Sigmoid colon (tissue), 7 donors: ENCODE measurements around the gene UST. TPM values are rescaled to one million over a fixed set of nuclear protein-coding genes. Genes with fewer than 3 reads are reported as not detected.

Experiments used
- DNase-seq: peaks from one replicate; pipeline ENCODE4 v3.0.0-alpha.2; 2019
- H3K27ac ChIP-seq, 4 donors: fragments of 200-600 bp; sonication (generic); one replicate each; pipeline ENCODE4 v1.5.1; 2016 to 2019; ENCODE audit warnings: mild to moderate bottlenecking in 1 of 4
- H3K27me3 ChIP-seq, 3 donors: fragments of 200-600 bp; sonication (generic); one replicate each; pipeline ENCODE4 v1.5.1; 2019; ENCODE audit warnings: mild to moderate bottlenecking in 1 of 3
- H3K36me3 ChIP-seq, 4 donors: fragments of 200-600 bp; sonication (generic); one replicate each; pipeline ENCODE4 v1.5.1; 2016 to 2019
- H3K4me1 ChIP-seq, 4 donors: fragments of 200-600 bp; sonication (generic); one replicate each; pipeline ENCODE4 v1.5.1; 2017 to 2019
- H3K4me3 ChIP-seq, 4 donors: fragments of 200-600 bp; sonication (generic); one replicate each; pipeline ENCODE4 v1.5.1; 2017 to 2019; ENCODE audit warnings: mild to moderate bottlenecking in 2 of 4, moderate library complexity in 1 of 4
- H3K9me3 ChIP-seq, 4 donors: fragments of 200-600 bp in 3 of 4; sonication (generic) in 3 of 4; one replicate each; pipeline versions ENCODE4 v1.5.1 to v1.6.1; 2013 to 2019
- CTCF ChIP-seq, 4 experiments: fragments of 450-650 bp in 3 of 4; fragments of 200-600 bp in 1 of 4; IDR thresholded peaks; one replicate each; pipeline ENCODE4 v1.5.1; 2016 to 2019; ENCODE audit warnings: antibody characterized with exemption in 4 of 4, mild to moderate bottlenecking in 3 of 4, moderate library complexity in 2 of 4
- EP300 ChIP-seq, 4 donors: sonication (generic); formaldehyde crosslinking; IDR thresholded peaks; one replicate each; pipeline ENCODE4 v1.6.1; 2017; ENCODE audit warnings: antibody characterized with exemption in 4 of 4
- POLR2A ChIP-seq, 2 donors: fragments of 450-650 bp; IDR thresholded peaks; one replicate each; pipeline ENCODE4 v1.6.1; 2016; ENCODE audit warnings: antibody characterized with exemption in 2 of 2, mild to moderate bottlenecking in 2 of 2, moderate library complexity in 2 of 2
- POLR2AphosphoS5 ChIP-seq, 4 donors: sonication (generic); formaldehyde crosslinking; IDR thresholded peaks; one replicate each; pipeline ENCODE4 v1.6.1; 2017; ENCODE audit warnings: antibody characterized with exemption in 4 of 4
- WGBS, 2 donors: extraction: QIAGEN DNeasy Blood & Tissue Kit; methylation state at CpG; one replicate each; pipeline ENCODE4 v1.1.7; 2013; 5-methylcytosine and 5-hydroxymethylcytosine counted together
- intact Hi-C: fragments of 100-400 bp; cut with DNase I; formaldehyde crosslinking; loops from one replicate; pipeline ENCODE4 v1.15.1; 2023
- polyA plus RNA-seq, 3 donors: library from polyadenylated mRNA; stranded (reverse); fragments of 200-250 nt; gene quantifications; one replicate each; pipeline ENCODE4 v1.2.3, GENCODE V29; 2013
- total RNA-seq, 4 donors: library from RNA; depleted of rRNA; stranded (reverse); fragments of >200 nt; gene quantifications; one replicate each; pipeline ENCODE4 v1.1.0, GENCODE V29; 2016
- donor health status: healthy with polysubstance abuse.
- donor health status: Bipolar disorder and iron deficiency.
- donor health status: healthy.

The UST gene
- total and polyA plus RNA-seq, 7 donors, result 0.46 to 35.2 (median 21.8) TPM

DNA sequence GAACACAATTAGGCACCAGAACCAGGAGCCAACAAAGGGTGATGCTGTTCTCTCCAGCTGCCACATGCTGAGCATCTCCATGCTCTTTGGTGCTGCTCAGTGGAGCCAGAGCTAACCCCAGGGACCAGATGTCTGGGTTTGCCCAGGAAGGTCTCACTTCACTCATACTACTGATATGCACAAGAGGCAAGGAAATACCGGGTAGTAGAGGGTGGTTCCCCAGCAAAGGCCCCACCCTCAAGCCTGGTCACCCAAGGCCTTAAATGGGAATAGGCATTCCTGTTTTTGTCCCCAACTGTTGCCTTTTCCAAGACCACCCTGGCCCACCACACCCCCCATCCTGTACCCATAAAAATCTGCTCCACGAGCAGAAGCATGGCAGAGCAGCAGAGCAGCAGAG lies 366.1 kb downstream of the UST start:
- Histone ChIP-seq H3K27me3 (no peaks in the 10 kb centered on the region), H3K4me3 (no peak overlapping the region), H3K36me3 (no peaks in the 10 kb centered on the region), H3K4me1 (no peaks in the 10 kb centered on the region), H3K9me3 (no peaks in the 10 kb centered on the region), H3K27ac (no peak overlapping the region)
- intact Hi-C loops, result no loop called here
- no peak for TF ChIP-seq POLR2A (IDR thresholded peaks at IDR 0.05)
- no peak for TF ChIP-seq EP300 (IDR thresholded peaks at IDR 0.05)
- TF ChIP-seq CTCF (IDR thresholded peaks at IDR 0.05), result no peak
- no peak for TF ChIP-seq POLR2AphosphoS5 (IDR thresholded peaks at IDR 0.05)
- WGBS, 2 donors, result 85 to 93% methylated on average over 2 of the region's 2 CpGs
- DNase-seq, result no peak

DNA sequence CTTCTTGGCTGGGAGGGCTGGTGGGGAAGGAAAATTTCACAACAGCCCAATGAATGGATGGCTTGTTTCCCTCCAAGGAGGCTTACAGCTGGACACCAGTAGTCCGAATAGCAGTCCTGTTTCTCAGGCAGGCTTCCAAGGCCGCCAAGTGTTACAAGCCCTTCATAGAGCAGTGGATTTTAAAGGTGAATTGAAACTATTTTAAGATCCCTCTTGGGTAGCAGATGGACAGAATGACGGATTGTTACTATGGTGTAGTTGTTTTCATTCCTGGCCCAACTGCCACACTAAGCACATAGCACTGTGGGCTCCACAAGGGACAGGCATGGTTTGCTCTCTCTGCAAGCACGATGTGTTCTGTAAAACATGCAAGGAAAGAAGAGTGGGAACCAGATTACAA lies 367.3 kb downstream of the UST start:
- 91 to 92% methylated on average over 4 of the region's 4 CpGs for WGBS, 2 donors
- no peaks in the 10 kb centered on the region for H3K27me3 ChIP-seq
- DNase-seq, result peak; percentile 78

GRCh38 chr6:149118737-149119653 lies 372.2 kb downstream of the UST start:
- no peak for DNase-seq
- intact Hi-C loops, result no loop called here
- no peaks in the 10 kb centered on the region for H3K36me3 ChIP-seq

More for the DNA sequence above, 367.3 kb downstream of the UST start:
- intact Hi-C loops, result no loop called here
- H3K4me1 ChIP-seq, result no peaks in the 10 kb centered on the region
- no peak for TF ChIP-seq POLR2AphosphoS5 (IDR thresholded peaks at IDR 0.05)
- no peaks in the 10 kb centered on the region for H3K9me3 ChIP-seq
- no peak overlapping the region for H3K4me3 ChIP-seq
- no peaks in the 10 kb centered on the region for H3K36me3 ChIP-seq
- no peak overlapping the region for H3K27ac ChIP-seq

DNA sequence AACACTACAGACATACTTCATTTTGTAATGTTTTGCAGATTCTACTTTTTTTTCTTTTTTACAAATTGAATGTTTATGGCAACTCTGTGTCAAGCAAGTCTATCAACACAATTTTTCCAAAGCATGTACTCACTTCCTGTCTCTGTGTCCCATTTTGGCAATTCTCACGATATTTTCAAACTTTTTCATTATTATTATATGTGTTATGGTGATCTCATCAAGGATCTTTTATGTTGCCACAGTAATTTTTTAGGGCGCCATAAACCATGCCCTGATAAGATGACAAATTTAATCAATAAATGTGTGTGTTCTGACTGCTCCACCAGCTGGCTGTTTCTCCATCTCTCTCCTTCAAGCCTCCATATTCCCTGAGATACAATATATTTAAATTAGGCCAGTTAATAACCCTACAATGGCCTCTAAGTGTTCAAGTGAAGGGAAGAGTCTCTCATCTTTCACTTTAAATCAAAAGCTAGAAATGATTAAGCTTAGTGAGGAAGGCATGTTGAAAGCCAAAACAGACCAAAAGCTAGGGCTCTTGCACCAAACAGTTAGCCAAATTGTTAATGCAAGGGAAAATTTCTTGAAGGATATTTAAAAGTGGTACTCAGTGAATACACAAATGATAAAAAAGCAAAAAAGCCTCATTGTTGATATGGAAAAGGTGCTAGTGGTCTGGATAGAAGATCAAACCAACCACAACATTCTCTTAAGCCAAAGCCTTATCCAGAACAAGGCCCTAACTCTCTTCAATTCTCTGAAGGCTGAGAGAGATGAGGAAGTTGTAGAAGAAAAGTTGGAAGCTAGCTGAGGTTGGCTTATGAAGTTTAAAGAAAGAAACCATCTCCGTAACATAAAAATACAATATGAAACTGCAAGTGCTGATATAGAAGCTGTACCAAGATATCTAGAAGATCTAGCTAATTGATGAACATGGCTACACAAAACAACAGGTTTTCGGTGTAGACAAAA lies 376.3 kb downstream of the UST start:
- no peaks in the 10 kb centered on the region for H3K9me3 ChIP-seq
- H3K36me3 ChIP-seq, result no peaks in the 10 kb centered on the region
- TF ChIP-seq POLR2AphosphoS5 (IDR thresholded peaks at IDR 0.05) (no peak), CTCF (IDR thresholded peaks at IDR 0.05) (no peak), EP300 (IDR thresholded peaks at IDR 0.05) (no peak), POLR2A (IDR thresholded peaks at IDR 0.05) (no peak)
- DNase-seq, result no peak
- no peak overlapping the region for H3K4me3 ChIP-seq
- H3K27me3 ChIP-seq, result no peaks in the 10 kb centered on the region
- intact Hi-C loops, result no loop called here
- no peak overlapping the region for H3K27ac ChIP-seq
- no peaks in the 10 kb centered on the region for H3K4me1 ChIP-seq
- WGBS, 2 donors, result 46 to 59% methylated on average over 4 of the region's 4 CpGs

More at GRCh38 chr6:149118737-149119653, 372.2 kb downstream of the UST start:
- TF ChIP-seq POLR2A (IDR thresholded peaks at IDR 0.05) (no peak), POLR2AphosphoS5 (IDR thresholded peaks at IDR 0.05) (no peak), EP300 (IDR thresholded peaks at IDR 0.05) (no peak), CTCF (IDR thresholded peaks at IDR 0.05) (no peak)
- Histone ChIP-seq H3K27ac (no peak overlapping the region), H3K9me3 (no peaks in the 10 kb centered on the region), H3K4me1 (no peaks in the 10 kb centered on the region), H3K27me3 (no peaks in the 10 kb centered on the region), H3K4me3 (no peak overlapping the region)
- WGBS, 2 donors, result 81 to 86% methylated on average over 3 of the region's 3 CpGs

DNA sequence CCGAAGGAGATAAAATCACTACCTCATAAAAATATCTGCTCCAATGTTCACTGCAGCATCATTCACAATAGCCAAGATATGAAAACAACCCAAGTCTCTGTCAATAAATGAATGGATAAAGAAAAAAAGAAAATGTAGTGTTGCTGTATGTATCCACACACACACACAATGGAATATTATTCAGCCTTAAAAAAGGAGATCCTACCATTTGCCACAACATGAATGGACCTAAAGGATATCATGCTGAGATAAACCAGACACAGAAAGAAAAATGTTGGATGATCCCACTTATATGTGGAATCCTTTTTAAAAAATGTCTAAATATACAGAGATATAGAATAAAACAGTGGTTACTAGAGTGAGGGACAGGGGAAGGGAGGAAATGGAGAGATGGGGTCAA lies 378.5 kb downstream of the UST start:
- WGBS, 2 donors, result 93 to 94% methylated on average over 1 of the region's 1 CpG
- Histone ChIP-seq H3K27me3 (no peaks in the 10 kb centered on the region), H3K9me3 (no peaks in the 10 kb centered on the region), H3K4me3 (no peak overlapping the region), H3K36me3 (no peaks in the 10 kb centered on the region), H3K4me1 (peaks cover 0 to 9% (median 5%) of the 10 kb centered on the region in 4 donors), H3K27ac (no peak overlapping the region)
- no peak for DNase-seq
- no peak for TF ChIP-seq EP300 (IDR thresholded peaks at IDR 0.05)
- no peak for TF ChIP-seq POLR2AphosphoS5 (IDR thresholded peaks at IDR 0.05)
- no peak for TF ChIP-seq POLR2A (IDR thresholded peaks at IDR 0.05)
- no peak for TF ChIP-seq CTCF (IDR thresholded peaks at IDR 0.05)
- intact Hi-C loops, result no loop called here
